Endothelial cell of umbilical vein (primary cell): ENCODE results near the gene DIPK1A.

Source experiments
- POLR2A ChIP-seq: IDR thresholded peaks from 2 replicates; pipeline ENCODE4 v1.6.1; 2012; ENCODE audit warnings: low read depth, mild to moderate bottlenecking, control low read depth, low read length
- TF ChIP-seq, protein P1 (sequence below), 2 donors: IDR thresholded peaks; 1 replicate in 1 of 2; 2 replicates in 1 of 2; pipeline ENCODE4 v1.5.1; 2011; ENCODE audit warnings: low read length in 2 of 2, mild to moderate bottlenecking in 2 of 2, moderate library complexity in 2 of 2, control low read depth in 1 of 2, inconsistent platforms in 1 of 2, low read depth in 1 of 2; ENCODE audit not compliant: insufficient read depth in 1 of 2; ENCODE audit errors: extremely low read depth in 1 of 2

DNA sequence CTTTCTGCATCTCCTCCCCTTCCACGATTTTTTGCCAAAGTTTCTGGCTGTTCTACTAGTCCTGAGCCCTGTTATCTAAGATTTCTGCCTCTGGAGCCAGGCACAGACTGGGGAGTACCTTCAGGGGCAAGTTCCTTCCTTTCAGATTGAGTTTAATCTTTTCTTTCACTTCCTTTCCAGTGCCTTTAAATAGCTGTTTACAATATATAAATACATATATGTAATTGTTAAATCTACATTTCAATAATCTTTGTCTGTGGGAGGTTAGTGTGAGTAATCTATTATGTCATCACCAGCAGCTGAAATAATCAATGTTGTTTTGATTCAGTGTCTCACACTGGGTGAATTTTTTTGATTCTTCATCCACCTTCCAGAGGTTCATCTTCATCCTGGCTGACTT is 31.8 kb downstream of the DIPK1A start:
- TF ChIP-seq, protein P1, sequence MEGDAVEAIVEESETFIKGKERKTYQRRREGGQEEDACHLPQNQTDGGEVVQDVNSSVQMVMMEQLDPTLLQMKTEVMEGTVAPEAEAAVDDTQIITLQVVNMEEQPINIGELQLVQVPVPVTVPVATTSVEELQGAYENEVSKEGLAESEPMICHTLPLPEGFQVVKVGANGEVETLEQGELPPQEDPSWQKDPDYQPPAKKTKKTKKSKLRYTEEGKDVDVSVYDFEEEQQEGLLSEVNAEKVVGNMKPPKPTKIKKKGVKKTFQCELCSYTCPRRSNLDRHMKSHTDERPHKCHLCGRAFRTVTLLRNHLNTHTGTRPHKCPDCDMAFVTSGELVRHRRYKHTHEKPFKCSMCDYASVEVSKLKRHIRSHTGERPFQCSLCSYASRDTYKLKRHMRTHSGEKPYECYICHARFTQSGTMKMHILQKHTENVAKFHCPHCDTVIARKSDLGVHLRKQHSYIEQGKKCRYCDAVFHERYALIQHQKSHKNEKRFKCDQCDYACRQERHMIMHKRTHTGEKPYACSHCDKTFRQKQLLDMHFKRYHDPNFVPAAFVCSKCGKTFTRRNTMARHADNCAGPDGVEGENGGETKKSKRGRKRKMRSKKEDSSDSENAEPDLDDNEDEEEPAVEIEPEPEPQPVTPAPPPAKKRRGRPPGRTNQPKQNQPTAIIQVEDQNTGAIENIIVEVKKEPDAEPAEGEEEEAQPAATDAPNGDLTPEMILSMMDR (IDR thresholded peaks at IDR 0.05; ENCODE audit: extremely low read depth in 1 of 2, insufficient read depth in 1 of 2, low read depth in 1 of 2, low read length in 2 of 2): no peak
- no peak for TF ChIP-seq POLR2A
